ENCODE results near the gene POPDC2.
"Not testable (repeated sequence)": the region's sequence is repeated elsewhere in the genome, so short reads cannot be mapped to it uniquely, and the experiment has no call there.

The POPDC2 gene

GRCh38 chr3:119660474-119661440 lies at the start of gene POPDC2:
Gene POPDC2, minus strand, starts transcription at chr3:119660589. Its CDS starts 166 bp downstream, at chr3:119660423.
- DNase-seq, result no peak

GRCh38 chr3:119703820-119704531 lies 43.6 kb upstream of the POPDC2 start:
- no peak for DNase-seq

- peak; percentile 89 for DNase-seq
Observed at GRCh38 chr3:119702530-119703527, 42.4 kb upstream of the POPDC2 start, which contains the start of gene CFAP91. Gene CFAP91, plus strand, starts transcription at chr3:119703022. Its CDS starts 77 bp downstream, at chr3:119703099.

- no peak for DNase-seq
Observed at GRCh38 chr3:119700920-119701734, 40.7 kb upstream of the POPDC2 start.

GRCh38 chr3:119700269-119700919 lies 40.0 kb upstream of the POPDC2 start:
- no peak for DNase-seq

GRCh38 chr3:119697394-119697793 lies 37.0 kb upstream of the POPDC2 start:
- DNase-seq, result no peak

- peak; percentile 15 for DNase-seq
Observed at GRCh38 chr3:119695480-119695879, 35.1 kb upstream of the POPDC2 start.

GRCh38 chr3:119690043-119690656 lies 29.8 kb upstream of the POPDC2 start:
- DNase-seq, result peak; percentile 46

GRCh38 chr3:119683421-119683820 lies 23.0 kb upstream of the POPDC2 start:
- no peak for DNase-seq

- DNase-seq, result peak; percentile 45
Observed at GRCh38 chr3:119681279-119681678, 20.9 kb upstream of the POPDC2 start.

- DNase-seq, result no peak
Observed at GRCh38 chr3:119679874-119680273, 19.5 kb upstream of the POPDC2 start.

- not testable (repeated sequence) for DNase-seq
Observed at GRCh38 chr3:119678209-119678608, 17.8 kb upstream of the POPDC2 start.

GRCh38 chr3:119677641-119677934 lies 17.2 kb upstream of the POPDC2 start:
- DNase-seq, result no peak

GRCh38 chr3:119676771-119677640 lies 16.6 kb upstream of the POPDC2 start, which contains the start of gene COX17:
Gene COX17, minus strand, starts transcription at chr3:119677406. Its CDS starts 96 bp downstream, at chr3:119677310.
- peak; percentile 94 for DNase-seq

- DNase-seq, result no peak
Observed at GRCh38 chr3:119676020-119676419, 15.6 kb upstream of the POPDC2 start.

GRCh38 chr3:119675188-119675874 lies 14.9 kb upstream of the POPDC2 start:
- DNase-seq, result no peak

GRCh38 chr3:119673875-119674274 lies 13.5 kb upstream of the POPDC2 start:
- no peak for DNase-seq

GRCh38 chr3:119672776-119673175 lies 12.4 kb upstream of the POPDC2 start:
- DNase-seq, result no peak
